Right lobe of liver (tissue), 6 donors: ENCODE results near the gene APOBEC4. TPM values are rescaled to one million over a fixed set of nuclear protein-coding genes. Genes with fewer than 3 reads are reported as not detected.

Experiments used
- ATAC-seq, 4 donors: fragments of 200-7000 bp; cut with Tn5 transposase; one replicate each; pipeline ENCODE4 v1.9.1; 2020; ENCODE audit warnings: mild to moderate bottlenecking in 4 of 4, moderate library complexity in 4 of 4
- DNase-seq, 3 donors: peaks; one replicate each; pipeline ENCODE4 v3.0.0-alpha.2; 2020
- H3K27ac ChIP-seq, 3 donors: fragments of 200-600 bp; one replicate each; pipeline ENCODE4 v1.8.0; 2022
- H3K27me3 ChIP-seq, 2 donors: fragments of 200-600 bp; one replicate each; pipeline ENCODE4 v1.8.0; 2022
- H3K36me3 ChIP-seq, 4 donors: fragments of 200-600 bp; sonication (generic) in 1 of 4; one replicate each; pipeline versions ENCODE4 v1.5.1 to v1.8.0; 2017 to 2022; ENCODE audit warnings: control low read depth in 1 of 4
- H3K4me1 ChIP-seq, 4 donors: fragments of 200-600 bp; sonication (generic) in 1 of 4; one replicate each; pipeline versions ENCODE4 v1.5.1 to v1.8.0; 2017 to 2022; ENCODE audit warnings: control low read depth in 1 of 4
- H3K4me3 ChIP-seq, 3 donors: fragments of 200-600 bp; one replicate each; pipeline ENCODE4 v1.8.0; 2022
- H3K9me3 ChIP-seq, 4 donors: fragments of 200-600 bp; sonication (generic) in 1 of 4; one replicate each; pipeline versions ENCODE4 v1.5.1 to v1.8.0; 2017 to 2022; ENCODE audit warnings: control low read depth in 1 of 4
- POLR2A ChIP-seq: fragments of 450-650 bp; IDR thresholded peaks from one replicate; pipeline ENCODE4 v1.6.1; 2017; ENCODE audit warnings: antibody characterized with exemption, mild to moderate bottlenecking
- WGBS: methylation state at CpG from one replicate; pipeline ENCODE4 v1.1.6; 2018; ENCODE audit warnings: low coverage, low lambda C conversion rate; ENCODE audit not compliant: insufficient coverage; ENCODE audit errors: missing lambda C conversion rate; 5-methylcytosine and 5-hydroxymethylcytosine counted together
- intact Hi-C, 2 donors: fragments of 100-400 bp; cut with DNase I; formaldehyde crosslinking; loops; one replicate each; pipeline versions ENCODE4 v1.11.2 to v1.14.1; 2022
- total RNA-seq, 6 experiments: library from RNA; depleted of rRNA in 2 of 6; stranded (reverse); fragments of >200 nt in 2 of 6; fragmentation: NEBNext Ultra II Directional in 3 of 6; extraction: Animal tissue kit (Norgen Biotek cat#: 25700) in 3 of 6; gene quantifications; one replicate each; pipeline versions ENCODE4 v1.1.0 to v1.2.4, GENCODE V29; 2016 to 2023
- TF ChIP-seq, protein P1 (sequence below), 4 donors: fragments of 200-600 bp in 3 of 4; fragments of 450-650 bp in 1 of 4; IDR thresholded peaks; one replicate each; pipeline versions ENCODE4 v1.5.1 to v1.8.0; 2016 to 2022; ENCODE audit warnings: antibody characterized with exemption in 4 of 4, mild to moderate bottlenecking in 2 of 4
- donor health status: DM: no; HTN: yes; CAD: no.
- donor health status: DM: no; HTN: no; CAD: no.
- donor health status: DM: no; HTN: no; CAD: no.
- donor health status: DM: no; HTN: yes; CAD: no.
- donor health status: DM: no; HTN: yes; CAD: no.

Gene APOBEC4
- total RNA-seq, 6 experiments from 2014 or later, result not detected

DNA sequence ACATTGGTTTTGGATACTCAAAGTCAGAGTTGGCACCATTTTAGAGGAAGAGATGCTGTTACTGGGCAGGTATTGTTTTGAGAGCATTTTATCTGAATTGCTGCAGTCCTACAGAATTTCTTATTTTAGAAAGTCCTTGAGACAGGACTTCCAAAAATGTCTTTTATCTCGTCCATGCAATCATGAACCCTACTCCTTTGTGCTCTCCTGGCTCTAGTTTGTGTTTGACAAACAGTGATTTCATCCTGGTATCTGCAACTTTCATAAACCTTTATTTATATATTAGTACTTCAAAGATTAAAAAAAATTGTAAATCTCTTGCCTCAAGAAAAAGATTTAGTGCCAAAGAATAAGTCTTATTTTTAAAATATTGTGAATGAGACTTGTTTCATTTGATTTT is 12.9 kb downstream of the APOBEC4 start:
- no peak for ATAC-seq
- DNase-seq, result no peak
- H3K4me1 ChIP-seq, result peaks cover 0 to 27% (median 0%) of the 10 kb centered on the region in 4 donors
- intact Hi-C loops, result no loop called here
- TF ChIP-seq, protein P1, sequence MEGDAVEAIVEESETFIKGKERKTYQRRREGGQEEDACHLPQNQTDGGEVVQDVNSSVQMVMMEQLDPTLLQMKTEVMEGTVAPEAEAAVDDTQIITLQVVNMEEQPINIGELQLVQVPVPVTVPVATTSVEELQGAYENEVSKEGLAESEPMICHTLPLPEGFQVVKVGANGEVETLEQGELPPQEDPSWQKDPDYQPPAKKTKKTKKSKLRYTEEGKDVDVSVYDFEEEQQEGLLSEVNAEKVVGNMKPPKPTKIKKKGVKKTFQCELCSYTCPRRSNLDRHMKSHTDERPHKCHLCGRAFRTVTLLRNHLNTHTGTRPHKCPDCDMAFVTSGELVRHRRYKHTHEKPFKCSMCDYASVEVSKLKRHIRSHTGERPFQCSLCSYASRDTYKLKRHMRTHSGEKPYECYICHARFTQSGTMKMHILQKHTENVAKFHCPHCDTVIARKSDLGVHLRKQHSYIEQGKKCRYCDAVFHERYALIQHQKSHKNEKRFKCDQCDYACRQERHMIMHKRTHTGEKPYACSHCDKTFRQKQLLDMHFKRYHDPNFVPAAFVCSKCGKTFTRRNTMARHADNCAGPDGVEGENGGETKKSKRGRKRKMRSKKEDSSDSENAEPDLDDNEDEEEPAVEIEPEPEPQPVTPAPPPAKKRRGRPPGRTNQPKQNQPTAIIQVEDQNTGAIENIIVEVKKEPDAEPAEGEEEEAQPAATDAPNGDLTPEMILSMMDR (IDR thresholded peaks at IDR 0.05), result no peak
- no peak for TF ChIP-seq POLR2A
- H3K27ac ChIP-seq, result peak overlapping the region in 1 of 3 donors; percentile 31
- WGBS, result 21% methylated on average over 1 of the region's 1 CpG
- no peak overlapping the region for H3K4me3 ChIP-seq
- no peaks in the 10 kb centered on the region for H3K27me3 ChIP-seq
- no peaks in the 10 kb centered on the region for H3K36me3 ChIP-seq
- no peaks in the 10 kb centered on the region for H3K9me3 ChIP-seq

DNA sequence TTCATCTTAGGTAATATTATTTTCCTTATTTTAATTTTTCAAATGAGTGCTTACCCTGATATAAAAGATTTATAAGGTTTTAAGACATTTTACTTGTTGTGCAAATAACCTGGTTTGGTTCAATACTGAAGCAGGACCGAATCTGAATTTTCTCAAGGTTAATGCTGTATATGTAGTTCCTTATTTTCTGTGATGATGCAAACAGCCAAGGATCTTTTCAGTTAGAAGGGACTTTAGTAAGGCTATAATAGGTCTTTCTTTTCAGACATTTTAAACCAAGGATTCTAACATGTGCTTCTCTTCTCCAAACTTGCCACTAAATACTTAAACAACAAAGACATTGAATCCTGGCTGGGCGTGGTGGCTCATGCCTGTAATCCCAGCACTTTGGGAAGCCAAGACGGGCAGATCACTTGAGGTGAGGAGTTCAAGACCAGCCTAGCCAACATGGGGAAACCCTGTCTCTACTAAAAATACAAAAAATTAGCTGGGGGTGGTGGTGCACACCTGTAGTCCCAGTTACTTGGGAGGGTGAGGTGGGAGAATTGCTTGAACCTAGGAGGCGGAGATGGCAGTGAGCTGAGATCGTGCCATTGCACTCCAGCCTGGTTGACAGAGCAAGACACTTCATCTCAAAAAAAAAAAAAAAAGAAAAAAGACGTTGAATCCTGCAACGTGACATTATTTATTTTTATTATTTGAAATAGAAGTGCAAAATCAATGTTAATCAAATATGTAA is 14.3 kb downstream of the APOBEC4 start:
- Histone ChIP-seq H3K4me1 (peaks cover 0 to 36% (median 3%) of the 10 kb centered on the region in 4 donors), H3K27ac (no peak overlapping the region), H3K9me3 (no peaks in the 10 kb centered on the region), H3K36me3 (no peaks in the 10 kb centered on the region), H3K4me3 (no peak overlapping the region), H3K27me3 (no peaks in the 10 kb centered on the region)
- intact Hi-C loops, result loop anchor here in 1 of 2 donors (10.0 kb wide), 1 partner anchor 164 kb away; the partner anchor contains the start of gene SMG7
- DNase-seq, result no peak
- TF ChIP-seq, protein P1 (IDR thresholded peaks at IDR 0.05), result no peak
- no peak for TF ChIP-seq POLR2A
- ATAC-seq, result no peak
- 90% methylated on average over 4 of the region's 7 CpGs for WGBS

DNA sequence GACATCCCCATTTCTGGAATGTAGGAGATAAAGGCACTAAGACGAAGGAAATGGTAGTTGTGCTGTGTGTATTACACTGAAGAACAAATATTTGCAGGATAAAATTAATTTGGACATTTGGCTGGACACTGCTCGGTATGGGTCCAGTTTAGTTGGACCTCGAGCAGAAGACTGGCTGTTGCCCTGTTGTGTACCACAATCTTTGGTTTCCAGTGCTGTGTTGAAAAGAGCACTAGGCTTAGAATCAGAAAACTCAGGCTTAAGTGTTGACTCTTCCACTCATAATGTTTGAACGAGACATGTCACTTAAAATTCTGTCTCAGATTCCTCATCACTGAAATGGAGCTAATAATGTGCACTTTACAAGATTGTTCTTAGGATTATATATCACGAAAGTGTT is 16.3 kb downstream of the APOBEC4 start:
- no peak for DNase-seq
- Histone ChIP-seq H3K27me3 (no peaks in the 10 kb centered on the region), H3K36me3 (no peaks in the 10 kb centered on the region), H3K9me3 (no peaks in the 10 kb centered on the region), H3K27ac (peak overlapping the region in 2 of 3 donors; percentile 67 to 70), H3K4me3 (peak overlapping the region; percentile 69 to 83 (median 72)), H3K4me1 (peaks cover 0 to 56% (median 12%) of the 10 kb centered on the region in 4 donors)
- 24% methylated on average over 5 of the region's 5 CpGs for WGBS
- ATAC-seq, result peak in 2 of 4 donors; percentile 0 to 5
- TF ChIP-seq, protein P1 (IDR thresholded peaks at IDR 0.05), result no peak
- TF ChIP-seq POLR2A, result no peak
- intact Hi-C loops, result loop anchor here in 1 of 2 donors (10.0 kb wide), 1 partner anchor 162 kb away; the partner anchor contains the start of gene SMG7

DNA sequence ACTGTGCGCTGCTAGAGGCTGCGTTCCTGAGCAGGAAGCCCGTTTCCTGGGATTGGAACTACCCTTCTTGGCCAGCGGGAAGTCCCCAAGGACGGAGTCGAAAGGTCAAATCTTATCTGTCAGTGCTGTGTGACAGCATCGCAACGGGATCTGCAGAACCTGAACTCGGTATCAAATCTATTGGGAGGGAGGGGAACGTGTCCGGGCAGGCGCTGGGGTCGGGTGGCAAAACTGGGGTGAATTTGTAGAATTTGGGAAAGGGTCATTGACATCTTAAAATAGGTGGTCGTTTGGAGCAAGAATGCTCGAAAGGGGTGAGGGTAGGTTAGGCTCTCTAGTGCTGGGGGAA is 16.8 kb downstream of the APOBEC4 start:
- ATAC-seq (peak in 1 of 4 donors; percentile 52), DNase-seq (no peak)
- peak overlapping the region in 2 of 3 donors; percentile 67 to 70 for H3K27ac ChIP-seq
- no peaks in the 10 kb centered on the region for H3K9me3 ChIP-seq
- TF ChIP-seq, protein P1 (IDR thresholded peaks at IDR 0.05), result no peak
- no peak for TF ChIP-seq POLR2A
- H3K4me3 ChIP-seq, result peak overlapping the region; percentile 69 to 83 (median 72)
- 4% methylated on average over 10 of the region's 15 CpGs for WGBS
- H3K27me3 ChIP-seq, result no peaks in the 10 kb centered on the region
- intact Hi-C loops, result loop anchor here in 1 of 2 donors (10.0 kb wide), 1 partner anchor 162 kb away; the partner anchor contains the start of gene SMG7
- no peaks in the 10 kb centered on the region for H3K36me3 ChIP-seq
- H3K4me1 ChIP-seq, result peaks cover 0 to 60% (median 12%) of the 10 kb centered on the region in 4 donors
